ENCODE data around the gene TSPAN16.

DNA sequence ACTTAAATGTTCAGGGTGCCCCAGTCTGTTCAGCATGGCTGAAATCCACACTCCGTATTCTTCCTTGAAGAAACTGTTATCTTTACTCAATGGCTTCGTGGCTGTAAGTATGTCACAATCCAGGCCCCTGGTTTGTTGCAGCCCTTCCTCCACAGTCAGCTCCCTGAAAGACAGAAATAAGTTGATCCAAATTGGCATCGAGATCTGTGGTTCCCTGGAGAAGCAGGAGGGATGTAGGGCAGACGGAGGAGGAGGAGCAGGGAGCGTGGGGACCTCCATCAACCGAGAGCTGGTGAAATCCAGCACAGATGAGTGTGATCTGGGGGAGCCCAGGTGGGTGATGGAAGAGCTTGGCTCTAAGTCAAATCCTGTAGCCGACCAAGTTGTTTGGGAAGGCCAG lies 304 bp downstream of the TSPAN16 start:
- TF ChIP-seq, protein P1, sequence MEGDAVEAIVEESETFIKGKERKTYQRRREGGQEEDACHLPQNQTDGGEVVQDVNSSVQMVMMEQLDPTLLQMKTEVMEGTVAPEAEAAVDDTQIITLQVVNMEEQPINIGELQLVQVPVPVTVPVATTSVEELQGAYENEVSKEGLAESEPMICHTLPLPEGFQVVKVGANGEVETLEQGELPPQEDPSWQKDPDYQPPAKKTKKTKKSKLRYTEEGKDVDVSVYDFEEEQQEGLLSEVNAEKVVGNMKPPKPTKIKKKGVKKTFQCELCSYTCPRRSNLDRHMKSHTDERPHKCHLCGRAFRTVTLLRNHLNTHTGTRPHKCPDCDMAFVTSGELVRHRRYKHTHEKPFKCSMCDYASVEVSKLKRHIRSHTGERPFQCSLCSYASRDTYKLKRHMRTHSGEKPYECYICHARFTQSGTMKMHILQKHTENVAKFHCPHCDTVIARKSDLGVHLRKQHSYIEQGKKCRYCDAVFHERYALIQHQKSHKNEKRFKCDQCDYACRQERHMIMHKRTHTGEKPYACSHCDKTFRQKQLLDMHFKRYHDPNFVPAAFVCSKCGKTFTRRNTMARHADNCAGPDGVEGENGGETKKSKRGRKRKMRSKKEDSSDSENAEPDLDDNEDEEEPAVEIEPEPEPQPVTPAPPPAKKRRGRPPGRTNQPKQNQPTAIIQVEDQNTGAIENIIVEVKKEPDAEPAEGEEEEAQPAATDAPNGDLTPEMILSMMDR (IDR thresholded peaks at IDR 0.05; ENCODE audit: borderline replicate concordance, extremely low read depth, low read length, poor library complexity, severe bottlenecking) = no peak
- TF ChIP-seq EZH2 (IDR thresholded peaks at IDR 0.05; ENCODE audit: borderline replicate concordance, low read depth, low read length, severe bottlenecking) = no peak

Measured in DND-41 (cell line).